ENCODE data around the gene ARRB1.

Gene ARRB1

GRCh38 chr11:75245356-75246005, 106.0 kb downstream of the ARRB1 start:
- no peak for DNase-seq
- in situ Hi-C loops (cut with HindIII; ENCODE audit: low pct_ligation_motif_present, low pct_unique_long_range_greater_than_20kb, low sequenced_read_pairs): no loop called here

- in situ Hi-C loops (cut with HindIII; ENCODE audit: low pct_ligation_motif_present, low pct_unique_long_range_greater_than_20kb, low sequenced_read_pairs): no loop called here
- no peak for DNase-seq
These were observed 107.2 kb downstream of the ARRB1 start for GRCh38 chr11:75244052-75244814.

DNA sequence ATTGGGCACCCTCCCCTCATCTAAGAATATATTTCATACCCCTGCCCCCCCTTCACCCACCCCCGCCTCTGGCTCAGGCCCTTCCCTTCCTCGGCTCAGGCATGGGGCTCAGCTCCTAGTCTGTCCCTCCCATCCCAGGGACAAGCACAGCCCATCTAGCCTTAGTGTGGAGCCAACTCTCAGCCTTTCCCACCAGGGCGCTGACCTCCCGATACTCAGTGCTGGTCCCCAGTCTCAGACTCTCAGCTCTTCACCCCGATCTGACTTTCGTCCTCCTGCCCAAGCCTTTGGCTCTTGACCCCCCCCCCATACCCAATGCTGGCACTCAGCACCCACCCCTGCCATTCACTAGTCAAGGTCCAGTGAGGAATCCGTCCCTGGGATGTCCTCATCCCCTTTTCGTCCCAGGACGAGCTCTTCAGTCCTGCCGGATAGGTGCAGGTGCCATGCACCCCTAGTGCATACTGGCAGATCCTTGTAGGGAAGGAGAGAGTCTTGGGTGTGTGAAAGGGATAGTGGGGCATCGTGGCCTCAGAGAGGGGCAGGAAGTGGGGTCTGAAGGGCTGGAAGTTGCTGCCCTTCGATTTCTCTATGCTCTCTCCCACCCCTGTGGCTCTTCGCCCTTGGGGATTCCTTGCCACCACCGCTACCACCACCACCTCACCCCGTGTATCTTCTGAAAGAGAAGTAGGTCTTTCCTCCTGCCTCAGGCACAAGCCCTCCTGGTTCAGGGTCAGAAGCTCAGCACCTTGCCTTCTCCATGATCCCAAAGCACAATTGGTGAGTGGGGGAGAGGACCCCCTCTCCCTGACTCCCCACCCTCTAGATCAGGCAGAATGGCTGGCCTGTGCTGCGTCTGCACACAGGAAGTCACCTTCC, 108.5 kb downstream of the ARRB1 start:
- in situ Hi-C loops (cut with HindIII; ENCODE audit: low pct_ligation_motif_present, low pct_unique_long_range_greater_than_20kb, low sequenced_read_pairs): no loop called here
- no peak for DNase-seq

DNA sequence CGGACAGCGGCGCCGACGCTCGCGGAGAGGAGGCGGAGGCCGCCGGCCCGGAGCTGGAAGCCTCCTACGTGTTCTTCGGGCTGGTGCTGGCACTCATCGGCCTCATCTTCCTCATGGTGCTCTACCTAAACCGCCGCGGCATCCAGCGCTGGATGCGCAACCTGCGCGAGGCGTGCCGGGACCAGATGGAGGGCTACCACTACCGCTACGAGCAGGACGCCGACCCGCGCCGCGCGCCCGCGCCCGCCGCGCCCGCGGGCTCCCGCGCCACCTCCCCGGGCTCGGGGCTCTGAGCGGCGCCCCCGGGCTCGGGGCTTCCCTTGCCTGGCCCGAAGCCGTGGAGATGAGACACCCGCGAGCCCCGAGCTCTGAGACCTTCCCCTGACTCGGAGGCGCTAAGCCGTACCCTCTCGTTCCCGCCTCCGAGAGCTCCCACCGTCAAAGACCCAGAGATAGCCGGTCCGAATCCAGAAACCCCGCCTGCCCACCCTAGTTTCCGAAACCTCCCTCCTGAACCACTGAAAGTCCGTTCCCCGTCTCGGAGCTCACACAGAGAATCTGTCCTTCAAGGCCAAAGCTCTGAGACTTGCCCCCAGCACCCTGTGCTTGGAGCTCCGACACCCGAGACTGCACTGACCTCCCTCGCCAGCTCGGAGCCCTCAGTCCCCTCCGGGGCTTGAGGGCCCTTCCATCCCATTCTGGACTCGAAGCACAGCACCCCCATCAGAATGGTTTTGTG, 109.4 kb downstream of the ARRB1 start:
- in situ Hi-C loops (cut with HindIII; ENCODE audit: low pct_ligation_motif_present, low pct_unique_long_range_greater_than_20kb, low sequenced_read_pairs): no loop called here
- DNase-seq: no peak

DNA sequence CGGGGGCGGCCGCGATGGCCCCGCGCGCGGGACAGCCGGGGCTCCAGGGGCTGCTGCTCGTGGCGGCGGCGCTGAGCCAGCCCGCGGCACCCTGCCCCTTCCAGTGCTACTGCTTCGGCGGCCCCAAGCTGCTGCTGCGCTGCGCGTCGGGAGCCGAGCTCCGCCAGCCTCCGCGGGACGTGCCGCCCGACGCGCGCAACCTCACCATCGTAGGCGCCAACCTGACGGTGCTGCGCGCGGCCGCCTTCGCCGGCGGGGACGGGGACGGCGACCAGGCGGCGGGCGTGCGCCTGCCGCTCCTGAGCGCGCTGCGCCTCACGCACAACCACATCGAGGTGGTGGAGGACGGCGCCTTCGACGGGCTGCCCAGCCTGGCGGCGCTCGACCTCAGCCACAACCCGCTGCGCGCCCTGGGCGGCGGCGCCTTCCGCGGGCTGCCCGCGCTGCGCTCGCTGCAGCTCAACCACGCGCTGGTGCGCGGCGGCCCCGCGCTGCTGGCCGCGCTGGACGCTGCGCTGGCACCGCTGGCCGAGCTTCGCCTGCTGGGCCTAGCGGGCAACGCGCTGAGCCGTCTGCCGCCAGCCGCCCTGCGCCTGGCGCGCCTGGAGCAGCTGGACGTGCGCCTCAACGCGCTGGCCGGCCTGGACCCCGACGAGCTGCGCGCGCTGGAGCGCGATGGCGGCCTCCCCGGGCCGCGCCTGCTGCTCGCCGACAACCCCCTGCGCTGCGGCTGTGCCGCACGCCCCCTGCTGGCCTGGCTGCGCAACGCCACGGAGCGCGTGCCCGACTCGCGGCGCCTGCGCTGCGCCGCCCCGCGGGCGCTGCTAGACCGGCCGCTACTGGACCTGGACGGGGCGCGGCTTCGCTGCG, 110.2 kb downstream of the ARRB1 start:
- in situ Hi-C loops (cut with HindIII; ENCODE audit: low pct_ligation_motif_present, low pct_unique_long_range_greater_than_20kb, low sequenced_read_pairs): no loop called here
- DNase-seq: peak; percentile 79

- DNase-seq: no peak
- in situ Hi-C loops (cut with HindIII; ENCODE audit: low pct_ligation_motif_present, low pct_unique_long_range_greater_than_20kb, low sequenced_read_pairs): no loop called here
These were observed 111.0 kb downstream of the ARRB1 start, which contains the start of gene TPBGL for GRCh38 chr11:75240311-75241035. TPBGL (plus strand) TSS chr11:75240774; CDS start chr11:75241050, 276 bp downstream.

DNA sequence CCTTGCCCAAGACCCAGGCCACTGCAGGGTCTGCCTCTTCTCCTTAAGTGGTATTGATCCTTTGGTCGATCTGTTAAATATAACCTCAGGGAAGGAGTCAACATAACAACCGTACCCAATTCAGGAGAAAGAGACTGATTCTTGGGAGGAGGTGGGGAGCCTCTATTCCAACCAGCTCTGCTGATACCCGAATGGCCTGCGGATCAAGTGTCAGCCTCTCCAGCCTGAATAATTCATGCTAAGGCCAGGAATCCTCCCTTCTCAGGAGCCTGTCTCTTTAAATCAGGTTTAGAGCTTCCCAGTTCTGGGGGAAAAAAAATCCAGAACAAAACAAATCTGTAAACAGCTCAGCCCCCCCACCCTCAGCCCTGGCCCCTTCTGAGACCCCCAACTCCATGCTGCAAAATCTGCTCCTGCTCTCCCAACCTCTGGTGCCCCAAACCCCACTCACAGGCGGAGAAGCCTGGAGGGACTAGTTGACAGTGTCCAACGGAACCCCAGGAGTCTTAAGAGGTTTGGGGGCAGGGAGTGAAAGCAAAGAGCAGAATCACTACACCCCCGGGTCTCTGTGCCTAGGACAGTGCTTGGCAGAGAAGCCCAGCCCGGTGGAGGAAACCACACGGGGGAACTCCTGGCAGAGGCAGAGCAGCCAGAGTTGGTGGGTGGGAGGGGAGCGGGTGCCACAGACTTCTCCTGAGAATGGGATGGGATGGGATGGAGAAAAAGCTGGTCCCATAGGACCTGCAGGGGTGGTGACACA, 111.8 kb downstream of the ARRB1 start:
- in situ Hi-C loops (cut with HindIII; ENCODE audit: low pct_ligation_motif_present, low pct_unique_long_range_greater_than_20kb, low sequenced_read_pairs): no loop called here
- DNase-seq: no peak

- in situ Hi-C loops (cut with HindIII; ENCODE audit: low pct_ligation_motif_present, low pct_unique_long_range_greater_than_20kb, low sequenced_read_pairs): no loop called here
- no peak for DNase-seq
These were observed 112.6 kb downstream of the ARRB1 start for GRCh38 chr11:75238595-75239440.

DNA sequence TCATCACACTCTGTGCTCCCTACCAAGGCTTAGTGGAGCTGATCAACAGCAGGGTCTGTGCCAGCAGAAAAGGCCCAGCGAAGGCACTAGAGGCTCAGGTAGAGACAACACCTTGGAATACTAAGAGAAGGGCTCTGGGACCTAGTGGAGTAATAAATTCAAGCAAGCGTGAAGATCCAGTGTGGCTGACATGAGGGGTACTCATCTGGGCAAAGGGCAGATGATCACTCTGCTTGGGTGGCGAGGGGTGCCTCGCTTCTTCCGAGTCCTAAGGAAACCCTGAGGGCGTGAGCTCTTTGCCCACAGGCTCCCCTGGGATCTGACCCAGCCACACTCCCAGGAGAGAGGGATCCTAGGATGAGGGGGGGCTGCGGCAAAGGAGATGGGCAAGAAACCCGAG, 114.4 kb downstream of the ARRB1 start:
- in situ Hi-C loops (cut with HindIII; ENCODE audit: low pct_ligation_motif_present, low pct_unique_long_range_greater_than_20kb, low sequenced_read_pairs): no loop called here
- no peak for DNase-seq

- DNase-seq: no peak
- in situ Hi-C loops (cut with HindIII; ENCODE audit: low pct_ligation_motif_present, low pct_unique_long_range_greater_than_20kb, low sequenced_read_pairs): no loop called here
These were observed 115.4 kb downstream of the ARRB1 start for GRCh38 chr11:75236062-75236461.

GRCh38 chr11:75233754-75234172, 117.7 kb downstream of the ARRB1 start:
- DNase-seq: peak; percentile 64
- in situ Hi-C loops (cut with HindIII; ENCODE audit: low pct_ligation_motif_present, low pct_unique_long_range_greater_than_20kb, low sequenced_read_pairs): no loop called here

- in situ Hi-C loops (cut with HindIII; ENCODE audit: low pct_ligation_motif_present, low pct_unique_long_range_greater_than_20kb, low sequenced_read_pairs): no loop called here
- no peak for DNase-seq
These were observed 120.8 kb downstream of the ARRB1 start for GRCh38 chr11:75230621-75231020.

- DNase-seq: no peak
- in situ Hi-C loops (cut with HindIII; ENCODE audit: low pct_ligation_motif_present, low pct_unique_long_range_greater_than_20kb, low sequenced_read_pairs): no loop called here
These were observed 122.0 kb downstream of the ARRB1 start for GRCh38 chr11:75229466-75229865.

GRCh38 chr11:75225794-75226193, 125.7 kb downstream of the ARRB1 start:
- no peak for DNase-seq
- in situ Hi-C loops (cut with HindIII; ENCODE audit: low pct_ligation_motif_present, low pct_unique_long_range_greater_than_20kb, low sequenced_read_pairs): no loop called here

- DNase-seq: no peak
- in situ Hi-C loops (cut with HindIII; ENCODE audit: low pct_ligation_motif_present, low pct_unique_long_range_greater_than_20kb, low sequenced_read_pairs): no loop called here
These were observed 127.4 kb downstream of the ARRB1 start for GRCh38 chr11:75223954-75224643.
